ENCODE data around the gene STK39. TPM values are rescaled to one million over a fixed set of nuclear protein-coding genes. Genes with fewer than 3 reads are reported as not detected.
"Not testable (repeated sequence)": the region's sequence is repeated elsewhere in the genome, so short reads cannot be mapped to it uniquely, and the experiment has no call there.

STK39 gene
- total RNA-seq, 1 experiment from 2014 or later = 16.9 TPM

GRCh38 chr2:168097431-168097830, 150.0 kb downstream of the STK39 start:
- no peak for DNase-seq (ENCODE audit: low read depth)

GRCh38 chr2:168096158-168096557, 151.2 kb downstream of the STK39 start:
- DNase-seq (ENCODE audit: low read depth) = no peak

GRCh38 chr2:168091986-168092385, 155.4 kb downstream of the STK39 start:
- DNase-seq (ENCODE audit: low read depth) = no peak

- DNase-seq (ENCODE audit: low read depth) = no peak
These were observed 156.8 kb downstream of the STK39 start for GRCh38 chr2:168090366-168091135.

GRCh38 chr2:168089200-168089599, 158.2 kb downstream of the STK39 start:
- no peak for DNase-seq (ENCODE audit: low read depth)

GRCh38 chr2:168087401-168087800, 160.0 kb downstream of the STK39 start:
- DNase-seq (ENCODE audit: low read depth) = no peak

- DNase-seq (ENCODE audit: low read depth) = no peak
These were observed 160.5 kb downstream of the STK39 start for GRCh38 chr2:168086851-168087250.

GRCh38 chr2:168085801-168086361, 161.5 kb downstream of the STK39 start:
- DNase-seq (ENCODE audit: low read depth) = no peak

- DNase-seq (ENCODE audit: low read depth) = no peak
These were observed 163.1 kb downstream of the STK39 start for GRCh38 chr2:168084288-168084687.

- not testable (repeated sequence) for DNase-seq (ENCODE audit: low read depth)
These were observed 165.9 kb downstream of the STK39 start for GRCh38 chr2:168081452-168081851.

GRCh38 chr2:168079236-168079635, 168.2 kb downstream of the STK39 start:
- DNase-seq (ENCODE audit: low read depth) = no peak

GRCh38 chr2:168076731-168077130, 170.7 kb downstream of the STK39 start:
- no peak for DNase-seq (ENCODE audit: low read depth)

- DNase-seq (ENCODE audit: low read depth) = peak; percentile 5
These were observed 171.9 kb downstream of the STK39 start for GRCh38 chr2:168075446-168075845.

- no peak for DNase-seq (ENCODE audit: low read depth)
These were observed 174.6 kb downstream of the STK39 start for GRCh38 chr2:168072626-168073303.

GRCh38 chr2:168064011-168064998, 183.1 kb downstream of the STK39 start:
- no peak for DNase-seq (ENCODE audit: low read depth)

GRCh38 chr2:168062936-168063335, 184.5 kb downstream of the STK39 start:
- no peak for DNase-seq (ENCODE audit: low read depth)

- DNase-seq (ENCODE audit: low read depth) = no peak
These were observed 185.3 kb downstream of the STK39 start for GRCh38 chr2:168062054-168062453.

- peak; percentile 7 for DNase-seq (ENCODE audit: low read depth)
These were observed 186.2 kb downstream of the STK39 start for GRCh38 chr2:168060986-168061750.

- no peak for DNase-seq (ENCODE audit: low read depth)
These were observed 187.6 kb downstream of the STK39 start for GRCh38 chr2:168059758-168060157.

GRCh38 chr2:168058675-168059074, 188.7 kb downstream of the STK39 start:
- no peak for DNase-seq (ENCODE audit: low read depth)
